K562 (cell line): ENCODE data around the gene SCUBE1. TPM values are rescaled to one million over a fixed set of nuclear protein-coding genes. Genes with fewer than 3 reads are reported as not detected.

Source experiments
- ATAC-seq: fragments of 200-7000 bp; cut with Tn5 transposase; 3 replicates; pipeline ENCODE4 v1.9.1; 2020; ENCODE audit warnings: moderate library complexity
- BruUV-seq: library from RNA; stranded (reverse); fragments of 400-500 nt; replicated peaks from 2 replicates; lab custom pipeline; 2021; lab: Mats Ljungman, UMichigan
- CTCF ChIA-PET: fragments of 300-600 bp; formaldehyde crosslinking; extraction: SDS; loops from one replicate; lab custom pipeline; 2021; ENCODE audit warnings: low intra/inter-chr PET ratio; lab: Yijun Ruan, JAX
- POLR2A ChIA-PET: fragments of 300-600, 350-650 bp; sonication (Branson Sonifier 250); formaldehyde crosslinking; extraction: SDS; loops from one replicate; lab custom pipeline; 2021; ENCODE audit warnings: antibody characterized with exemption, inconsistent platforms; lab: Yijun Ruan, JAX
- DNase-seq, 4 experiments: peaks; one replicate each; pipeline versions ENCODE4 v3.0.0 to v3.0.0-alpha.2; 2011 to 2018; ENCODE audit warnings: low spot score in 3 of 4, mixed read lengths in 3 of 4; ENCODE audit errors: extremely low read depth in 1 of 4
- FAIRE-seq: peaks from 2 replicates; lab custom pipeline; 2011; peaks lifted over from hg19 to GRCh38; lab: Jason Lieb, UNC
- H2AFZ ChIP-seq: 2 replicates; pipeline ENCODE4 v1.6.0; 2011; ENCODE audit warnings: low read depth, low read length, control low read depth, inconsistent platforms
- H3K27ac ChIP-seq: fragments of 200-600 bp; 3 replicates; pipeline ENCODE4 v1.8.0; 2011; ENCODE audit warnings: low read depth, mild to moderate bottlenecking, control low read depth, inconsistent platforms, low read length, moderate library complexity, mixed read lengths; ENCODE audit errors: extremely low read depth
- H3K27me3 ChIP-seq, 2 experiments: fragments of 300-600 bp in 1 of 2; 2 replicates in 1 of 2; 3 replicates in 1 of 2; pipeline versions ENCODE4 v1.6.0 to v1.8.0; 2011; ENCODE audit warnings: inconsistent platforms in 2 of 2, low read length in 2 of 2, mild to moderate bottlenecking in 1 of 2, mixed read lengths in 1 of 2, moderate library complexity in 1 of 2; ENCODE audit not compliant: control insufficient read depth in 2 of 2, insufficient read depth in 2 of 2
- H3K36me3 ChIP-seq: fragments of 300-600 bp; 3 replicates; pipeline ENCODE4 v1.8.0; 2011; ENCODE audit warnings: mild to moderate bottlenecking, low read length, inconsistent platforms; ENCODE audit not compliant: control insufficient read depth, insufficient read depth
- H3K4me1 ChIP-seq, 2 experiments: fragments of 200-600 bp in 1 of 2; replicated peaks in 1 of 2; 2 replicates in 1 of 2; 3 replicates in 1 of 2; pipeline versions ENCODE4 v1.5.1 to v1.8.0; 2011; ENCODE audit warnings: inconsistent platforms in 2 of 2, low read length in 2 of 2, mild to moderate bottlenecking in 1 of 2, mixed read lengths in 1 of 2, moderate library complexity in 1 of 2; ENCODE audit not compliant: control insufficient read depth in 2 of 2, insufficient read depth in 2 of 2
- H3K4me2 ChIP-seq: 2 replicates; pipeline ENCODE4 v1.6.1; 2011; ENCODE audit warnings: low read length, control low read depth, inconsistent platforms, mixed read lengths; ENCODE audit not compliant: insufficient read depth
- H3K4me3 ChIP-seq: fragments of 200-600 bp; sonication (generic), shearing (Covaris generic); 2 replicates; pipeline ENCODE4 v1.5.1; 2016; ENCODE audit warnings: control low read depth, inconsistent platforms
- H3K79me2 ChIP-seq: fragments of 200-600 bp; 3 replicates; pipeline ENCODE4 v1.8.0; 2011; ENCODE audit warnings: low read length, inconsistent platforms; ENCODE audit not compliant: control insufficient read depth, insufficient read depth
- H3K9ac ChIP-seq, 2 experiments: 2 replicates each; pipeline versions ENCODE4 v1.6.0 to v1.6.1; 2011; ENCODE audit warnings: low read depth in 2 of 2, low read length in 2 of 2, control low read depth in 1 of 2, inconsistent platforms in 1 of 2, mild to moderate bottlenecking in 1 of 2, mixed read lengths in 1 of 2; ENCODE audit not compliant: insufficient read depth in 1 of 2
- H3K9me1 ChIP-seq: one replicate; pipeline ENCODE4 v1.6.0; 2011; ENCODE audit warnings: inconsistent platforms, mild to moderate bottlenecking, low read length, moderate library complexity; ENCODE audit not compliant: control insufficient read depth, insufficient read depth
- H3K9me3 ChIP-seq: replicated peaks from 2 replicates; pipeline ENCODE4 v1.5.1; 2011; ENCODE audit warnings: low read depth, low read length, inconsistent platforms; ENCODE audit not compliant: control insufficient read depth, insufficient read depth
- H4K20me1 ChIP-seq: replicated peaks from 2 replicates; pipeline ENCODE4 v1.6.1; 2011; ENCODE audit warnings: low read length, inconsistent platforms, mixed read lengths; ENCODE audit not compliant: control insufficient read depth, insufficient read depth
- ATF1 ChIP-seq, 2 experiments: fragments of 450-650 bp in 1 of 2; IDR thresholded peaks; 2 replicates each; pipeline ENCODE4 v1.6.1; 2016; ENCODE audit warnings: missing compliant biosample characterization in 1 of 2, missing genetic modification characterization in 1 of 2
- BMI1 ChIP-seq: fragments of 150-350 bp; IDR thresholded peaks from 2 replicates; pipeline ENCODE4 v1.6.1; 2014; ENCODE audit warnings: low read length
- FOXK1 ChIP-seq: sonication (generic); formaldehyde crosslinking; IDR thresholded peaks from 2 replicates; pipeline ENCODE4 v1.8.0; 2022; ENCODE audit warnings: missing genetic modification reagents, mild to moderate bottlenecking, borderline replicate concordance
- NFRKB ChIP-seq: fragments of 450-650 bp; IDR thresholded peaks from 2 replicates; pipeline ENCODE4 v1.6.1; 2016; ENCODE audit warnings: low read depth
- PML ChIP-seq: IDR thresholded peaks from 2 replicates; pipeline ENCODE4 v1.6.1; 2012; ENCODE audit warnings: low read length, inconsistent platforms
- RBM22 ChIP-seq: fragments of 200-400 bp; formaldehyde crosslinking; IDR thresholded peaks from 2 replicates; pipeline ENCODE4 v1.6.1; 2018; ENCODE audit warnings: low read length, low read depth; ENCODE audit not compliant: poor library complexity, severe bottlenecking
- STAT5A ChIP-seq: IDR thresholded peaks from 2 replicates; pipeline ENCODE4 v1.6.1; 2012; ENCODE audit warnings: low read length, inconsistent platforms, borderline replicate concordance
- SUPT5H ChIP-seq: fragments of 450-650 bp; IDR thresholded peaks from 2 replicates; pipeline ENCODE4 v1.6.1; 2016
- TCF7L2 ChIP-seq: fragments of 150-350 bp; IDR thresholded peaks from 2 replicates; pipeline ENCODE4 v1.6.1; 2016; ENCODE audit warnings: low read depth, mild to moderate bottlenecking, low read length, moderate library complexity
- ZNF780A ChIP-seq: fragments of 250-450 bp; sonication (Bioruptor Pico); IDR thresholded peaks from 2 replicates; pipeline ENCODE4 v1.5.0; 2021; ENCODE audit warnings: mild to moderate bottlenecking
- WGBS: fragments of 100-300 bp; shearing (Covaris generic); methylation state at CpG from one replicate; pipeline ENCODE4 v1.1.6; 2016; ENCODE audit warnings: low coverage, mixed read lengths; ENCODE audit not compliant: insufficient coverage; ENCODE audit errors: missing lambda C conversion rate; 5-methylcytosine and 5-hydroxymethylcytosine counted together
- in situ Hi-C: fragments of 300-500 bp; cut with MboI; formaldehyde crosslinking; loops from 4 replicates; pipeline ENCODE4 v1.15.0; 2018; ENCODE audit warnings: inconsistent platforms, mixed read lengths
- intact Hi-C: fragments of 100-400 bp; cut with micrococcal nuclease; formaldehyde crosslinking; loops from 2 replicates; pipeline ENCODE4 v1.14.2; 2022
- polyA plus RNA-seq, 8 experiments: library from polyadenylated mRNA; depleted of rRNA in 4 of 8; stranded (reverse) in 5 of 8; unstranded in 3 of 8; fragments of >200 nt; fragmentation: Nextera tagmentation in 2 of 8; fragmentation: Illumina TruSeq in 1 of 8; extraction: Ambion mirVana in 2 of 8; extraction: Trizol in 1 of 8; gene quantifications; 2 replicates each; pipeline versions ENCODE4 v1.2.1 to v1.2.3, GENCODE V29; 2011 to 2014; ENCODE audit warnings: inconsistent platforms in 1 of 8, missing spikeins in 1 of 8
- total RNA-seq, 7 experiments: library from RNA; depleted of rRNA in 6 of 7; stranded (reverse); fragments of >200 nt in 6 of 7; fragmentation: Illumina TruSeq in 2 of 7; extraction: Trizol in 2 of 7; gene quantifications; 2 replicates each; pipeline versions ENCODE4 v1.2.1 to v1.2.3, GENCODE V29; 2011 to 2021; ENCODE audit warnings: low replicate concordance in 1 of 7
- TF ChIP-seq, protein P1 (sequence below): fragments of 250-450 bp; sonication (Bioruptor Pico); IDR thresholded peaks from 2 replicates; pipeline ENCODE4 v1.8.0; 2021; ENCODE audit warnings: borderline replicate concordance, mild to moderate bottlenecking, moderate library complexity; ENCODE audit not compliant: poor library complexity, severe bottlenecking

The SCUBE1 gene
- total and polyA plus RNA-seq, 9 of the 15 experiments (the other 6 are each of a cell fraction or from before 2014, with no cell fraction given) = 0.03 to 0.47 (median 0.29) TPM; not detected in 6

DNA sequence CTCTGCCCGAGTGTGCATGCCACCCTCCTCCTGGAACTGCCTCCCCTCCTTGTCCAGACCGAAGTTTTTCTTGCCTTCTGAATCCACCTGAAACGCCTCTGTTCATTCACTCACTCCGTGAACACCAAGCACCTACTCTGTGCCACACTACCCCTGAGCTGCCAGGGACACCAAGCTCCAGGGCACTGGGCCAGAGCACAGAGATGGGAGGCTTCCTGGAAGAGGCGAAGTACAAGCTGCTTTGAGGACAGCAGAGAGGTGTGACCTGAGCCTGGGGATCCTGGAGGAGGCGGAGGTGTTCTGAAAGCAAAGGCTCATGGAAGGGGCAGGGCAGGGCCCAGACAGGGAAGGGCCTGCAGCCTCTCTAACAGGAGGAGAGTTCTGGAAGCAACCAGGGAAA is 47.5 kb downstream of the SCUBE1 start:
- peaks cover 0 to 15% of the 10 kb centered on the region in 2 experiments; a peak in 1 of 5 replicates for H3K27me3 ChIP-seq
- H4K20me1 ChIP-seq = no peaks in the 10 kb centered on the region
- intact Hi-C loops = no loop called here
- no peak overlapping the region for H3K27ac ChIP-seq
- CTCF ChIA-PET = no interaction called here
- no peaks in the 10 kb centered on the region for H3K9me3 ChIP-seq
- H3K36me3 ChIP-seq = no peaks in the 10 kb centered on the region
- POLR2A ChIA-PET = interaction anchor here (1.3 kb wide), 1 partner anchor 42 kb away, joined by 4 read pairs; no protein-coding TSS in a partner anchor
- no peak overlapping the region for H3K4me3 ChIP-seq
- TF ChIP-seq FOXK1 (CRISPR knock-in tag) (no peak), BMI1 (no peak), TCF7L2 (no peak), ZNF780A (CRISPR knock-in tag) (no peak), NFRKB (no peak), STAT5A (no peak), ATF1 (CRISPR knock-in tag; IDR thresholded peaks at IDR 0.05) (no peak), ATF1 (tag; IDR thresholded peaks at IDR 0.05) (no peak), RBM22 (no peak), SUPT5H (no peak), PML (no peak)
- TF ChIP-seq, protein P1, sequence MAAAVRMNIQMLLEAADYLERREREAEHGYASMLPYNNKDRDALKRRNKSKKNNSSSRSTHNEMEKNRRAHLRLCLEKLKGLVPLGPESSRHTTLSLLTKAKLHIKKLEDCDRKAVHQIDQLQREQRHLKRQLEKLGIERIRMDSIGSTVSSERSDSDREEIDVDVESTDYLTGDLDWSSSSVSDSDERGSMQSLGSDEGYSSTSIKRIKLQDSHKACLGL (CRISPR knock-in tag) = no peak
- in situ Hi-C loops = no loop called here
- peaks cover 4% of the 10 kb centered on the region for H3K9me1 ChIP-seq
- no peak overlapping the region for H3K4me2 ChIP-seq
- DNase-seq = no peak
- no peak overlapping the region for H2AFZ ChIP-seq
- ATAC-seq = no peak
- 36% methylated on average over 6 of the region's 6 CpGs for WGBS
- BruUV-seq = no TSS peak
- peaks cover 14 to 16% of the 10 kb centered on the region in 2 experiments; a peak in 4 of 5 replicates for H3K4me1 ChIP-seq
- FAIRE-seq = no peak
- no peak overlapping the region; a peak in 1 of 4 replicates for H3K9ac ChIP-seq
- H3K79me2 ChIP-seq = no peaks in the 10 kb centered on the region
